Gastroesophageal sphincter (tissue), 3 donors: Measurements from ENCODE around the gene WDFY1.

Experiments
- POLR2AphosphoS5 ChIP-seq: sonication (generic); formaldehyde crosslinking; IDR thresholded peaks from one replicate; pipeline ENCODE4 v1.6.1; 2017; ENCODE audit warnings: antibody characterized with exemption
- TF ChIP-seq, protein P1 (sequence below), 4 experiments: fragments of 200-600 bp in 2 of 4; fragments of 450-650 bp in 2 of 4; sonication (generic) in 1 of 4; IDR thresholded peaks; one replicate each; pipeline ENCODE4 v1.5.1; 2017 to 2019; ENCODE audit warnings: antibody characterized with exemption in 4 of 4, mild to moderate bottlenecking in 2 of 4, moderate library complexity in 2 of 4

- TF ChIP-seq, protein P1, sequence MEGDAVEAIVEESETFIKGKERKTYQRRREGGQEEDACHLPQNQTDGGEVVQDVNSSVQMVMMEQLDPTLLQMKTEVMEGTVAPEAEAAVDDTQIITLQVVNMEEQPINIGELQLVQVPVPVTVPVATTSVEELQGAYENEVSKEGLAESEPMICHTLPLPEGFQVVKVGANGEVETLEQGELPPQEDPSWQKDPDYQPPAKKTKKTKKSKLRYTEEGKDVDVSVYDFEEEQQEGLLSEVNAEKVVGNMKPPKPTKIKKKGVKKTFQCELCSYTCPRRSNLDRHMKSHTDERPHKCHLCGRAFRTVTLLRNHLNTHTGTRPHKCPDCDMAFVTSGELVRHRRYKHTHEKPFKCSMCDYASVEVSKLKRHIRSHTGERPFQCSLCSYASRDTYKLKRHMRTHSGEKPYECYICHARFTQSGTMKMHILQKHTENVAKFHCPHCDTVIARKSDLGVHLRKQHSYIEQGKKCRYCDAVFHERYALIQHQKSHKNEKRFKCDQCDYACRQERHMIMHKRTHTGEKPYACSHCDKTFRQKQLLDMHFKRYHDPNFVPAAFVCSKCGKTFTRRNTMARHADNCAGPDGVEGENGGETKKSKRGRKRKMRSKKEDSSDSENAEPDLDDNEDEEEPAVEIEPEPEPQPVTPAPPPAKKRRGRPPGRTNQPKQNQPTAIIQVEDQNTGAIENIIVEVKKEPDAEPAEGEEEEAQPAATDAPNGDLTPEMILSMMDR (IDR thresholded peaks at IDR 0.05): no peak
- TF ChIP-seq POLR2AphosphoS5: no peak
Observed at GRCh38 chr2:223897669-223898330, 47.3 kb downstream of the WDFY1 start.
